Hematopoietic multipotent progenitor cell (in vitro differentiated cells): ENCODE measurements around the gene DLG4. TPM values are rescaled to one million over a fixed set of nuclear protein-coding genes. Genes with fewer than 3 reads are reported as not detected.
"Not testable (repeated sequence)": the region's sequence is repeated elsewhere in the genome, so short reads cannot be mapped to it uniquely, and the experiment has no call there.

Source experiments
- DNase-seq, 3 donors: peaks; one replicate each; pipeline ENCODE4 v3.0.0-alpha.2; 2011 to 2015; ENCODE audit warnings: low read depth in 2 of 3, low spot score in 2 of 3
- total RNA-seq: library from RNA; depleted of rRNA; stranded (reverse); fragments of >200 nt; gene quantifications from one replicate; pipeline ENCODE4 v1.2.3, GENCODE V29; 2012

The DLG4 gene
- total RNA-seq, 1 donor, result 26.9 TPM

GRCh38 chr17:7192271-7192937 is 27.2 kb downstream of the DLG4 start:
- DNase-seq, result no peak

- peak in 1 of 3 donors; percentile 38 for DNase-seq
Observed at GRCh38 chr17:7191571-7192270, 27.9 kb downstream of the DLG4 start.

GRCh38 chr17:7191069-7191468 is 28.6 kb downstream of the DLG4 start:
- DNase-seq, result no peak

GRCh38 chr17:7190276-7190917 is 29.2 kb downstream of the DLG4 start:
- no peak for DNase-seq

GRCh38 chr17:7186241-7186640 is 33.4 kb downstream of the DLG4 start:
- DNase-seq, result peak in 2 of 3 donors; percentile 15 to 35

GRCh38 chr17:7184647-7185046 is 35.0 kb downstream of the DLG4 start:
- no peak for DNase-seq

GRCh38 chr17:7184091-7184488 is 35.5 kb downstream of the DLG4 start:
- peak in 2 of 3 donors; percentile 47 to 71 for DNase-seq

GRCh38 chr17:7183433-7184090 is 36.1 kb downstream of the DLG4 start:
- no peak for DNase-seq

GRCh38 chr17:7182101-7182500 is 37.5 kb downstream of the DLG4 start:
- not testable (repeated sequence) for DNase-seq

- DNase-seq, result no peak
Observed at GRCh38 chr17:7179317-7180254, 40.0 kb downstream of the DLG4 start, which contains the start of gene ASGR1. ASGR1 (minus strand) TSS chr17:7179370; CDS start chr17:7178563, 807 bp downstream.

- no peak for DNase-seq
Observed at GRCh38 chr17:7178973-7179316, 40.7 kb downstream of the DLG4 start.

- DNase-seq, result peak in 2 of 3 donors; percentile 19 to 39
Observed at GRCh38 chr17:7177954-7178477, 41.6 kb downstream of the DLG4 start.

GRCh38 chr17:7177191-7177953 is 42.3 kb downstream of the DLG4 start:
- DNase-seq, result peak; percentile 38 to 81 (median 67)

- no peak for DNase-seq
Observed at GRCh38 chr17:7176841-7177190, 42.8 kb downstream of the DLG4 start.

- DNase-seq, result no peak
Observed at GRCh38 chr17:7176107-7176840, 43.4 kb downstream of the DLG4 start.

- DNase-seq, result no peak
Observed at GRCh38 chr17:7175330-7175733, 44.3 kb downstream of the DLG4 start.

GRCh38 chr17:7174603-7175326 is 44.9 kb downstream of the DLG4 start:
- DNase-seq, result peak in 1 of 3 donors; percentile 23
